ENCODE measurements around the gene PLEKHH1. TPM values are rescaled to one million over a fixed set of nuclear protein-coding genes. Genes with fewer than 3 reads are reported as not detected.
"Not testable (repeated sequence)": the region's sequence is repeated elsewhere in the genome, so short reads cannot be mapped to it uniquely, and the experiment has no call there.

The PLEKHH1 gene
- total RNA-seq, 1 donor from 2014 or later, result 5.5 TPM

GRCh38 chr14:67575684-67576083, 42.6 kb downstream of the PLEKHH1 start:
- no peak for ATAC-seq
- intact Hi-C loops (cut with micrococcal nuclease), result no loop called here

GRCh38 chr14:67576216-67576955, 43.3 kb downstream of the PLEKHH1 start:
- ATAC-seq (no peak), DNase-seq (no peak)
- intact Hi-C loops (cut with micrococcal nuclease), result no loop called here

More at GRCh38 chr14:67575684-67576083, 42.6 kb downstream of the PLEKHH1 start:
- DNase-seq, result no peak

- intact Hi-C loops (cut with micrococcal nuclease), result no loop called here
- no peak for ATAC-seq
- DNase-seq, result no peak
Observed at GRCh38 chr14:67577181-67577808, 44.2 kb downstream of the PLEKHH1 start.

GRCh38 chr14:67577909-67578749, 45.0 kb downstream of the PLEKHH1 start:
- DNase-seq (no peak), ATAC-seq (no peak)
- intact Hi-C loops (cut with micrococcal nuclease), result no loop called here

- intact Hi-C loops (cut with micrococcal nuclease), result no loop called here
- DNase-seq (no peak), ATAC-seq (no peak)
Observed at GRCh38 chr14:67579040-67579439, 46.0 kb downstream of the PLEKHH1 start.

- intact Hi-C loops (cut with micrococcal nuclease), result no loop called here
- DNase-seq, result no peak
- ATAC-seq, result no peak
Observed at GRCh38 chr14:67579636-67580035, 46.5 kb downstream of the PLEKHH1 start.

GRCh38 chr14:67580336-67581171, 47.5 kb downstream of the PLEKHH1 start:
- no peak for DNase-seq
- no peak for ATAC-seq
- intact Hi-C loops (cut with micrococcal nuclease), result no loop called here

- ATAC-seq (no peak), DNase-seq (no peak)
- intact Hi-C loops (cut with micrococcal nuclease), result no loop called here
Observed at GRCh38 chr14:67581643-67582042, 48.6 kb downstream of the PLEKHH1 start.

- intact Hi-C loops (cut with micrococcal nuclease), result no loop called here
- DNase-seq (no peak), ATAC-seq (no peak)
Observed at GRCh38 chr14:67582061-67582460, 49.0 kb downstream of the PLEKHH1 start.

- DNase-seq, result no peak
- intact Hi-C loops (cut with micrococcal nuclease), result no loop called here
- peak; percentile 82 for ATAC-seq
Observed at GRCh38 chr14:67583711-67584644, 50.9 kb downstream of the PLEKHH1 start.

- DNase-seq (no peak), ATAC-seq (no peak)
- intact Hi-C loops (cut with micrococcal nuclease), result no loop called here
Observed at GRCh38 chr14:67584978-67585377, 51.9 kb downstream of the PLEKHH1 start.

GRCh38 chr14:67586369-67586768, 53.3 kb downstream of the PLEKHH1 start:
- peak; percentile 15 for ATAC-seq
- DNase-seq, result no peak
- intact Hi-C loops (cut with micrococcal nuclease), result no loop called here

- intact Hi-C loops (cut with micrococcal nuclease), result no loop called here
- ATAC-seq, result no peak
Observed at GRCh38 chr14:67589204-67589770, 56.2 kb downstream of the PLEKHH1 start.

GRCh38 chr14:67593650-67594049, 60.6 kb downstream of the PLEKHH1 start:
- DNase-seq; intact Hi-C loops (cut with micrococcal nuclease); ATAC-seq: not testable (repeated sequence)

More at GRCh38 chr14:67589204-67589770, 56.2 kb downstream of the PLEKHH1 start:
- DNase-seq, result no peak

- DNase-seq (no peak), ATAC-seq (no peak)
- intact Hi-C loops (cut with micrococcal nuclease), result no loop called here
Observed at GRCh38 chr14:67595392-67595791, 62.3 kb downstream of the PLEKHH1 start.

- DNase-seq, result peak; percentile 95
- intact Hi-C loops (cut with micrococcal nuclease), result no loop called here
- ATAC-seq, result peak; percentile 100
Observed at GRCh38 chr14:67599698-67600561, 66.8 kb downstream of the PLEKHH1 start, which contains the start of gene PIGH. TSS of gene PIGH (minus strand) at chr14:67600268. CDS start at chr14:67600203, 65 bp downstream.

GRCh38 chr14:67600562-67600974, 67.5 kb downstream of the PLEKHH1 start:
- DNase-seq; ATAC-seq; intact Hi-C loops (cut with micrococcal nuclease): not testable (repeated sequence)

Measured in left ventricle myocardium superior (tissue), 1 donor.